ENCODE results near the gene CD8B2.
"Not testable (repeated sequence)": the region's sequence is repeated elsewhere in the genome, so short reads cannot be mapped to it uniquely, and the experiment has no call there.

CD8B2 gene

DNA sequence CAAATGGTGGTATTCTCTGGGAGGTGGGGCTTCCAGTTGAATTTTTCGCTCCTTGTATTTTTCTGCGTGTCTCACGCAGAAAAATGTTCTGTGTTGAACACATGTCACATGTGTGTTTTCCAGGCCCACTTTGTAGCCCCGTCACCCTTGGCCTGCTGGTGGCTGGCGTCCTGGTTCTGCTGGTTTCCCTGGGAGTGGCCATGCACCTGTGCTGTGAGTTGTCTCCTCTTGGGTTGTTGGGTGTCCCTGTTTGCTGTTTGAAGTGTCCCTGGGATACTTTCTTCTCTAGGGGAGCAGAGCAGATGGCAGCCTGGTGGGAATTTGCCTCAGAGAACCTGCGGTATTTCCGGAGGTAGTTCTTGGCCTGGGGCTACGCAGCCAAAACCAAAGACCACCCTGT is 15.2 kb downstream of the CD8B2 start:
- H3K36me3 Mint-ChIP-seq (ENCODE audit: low read depth); H3K27ac Mint-ChIP-seq; DNase-seq; H3K9me3 Mint-ChIP-seq; H3K4me3 Mint-ChIP-seq; H3K4me1 Mint-ChIP-seq; H3K27me3 Mint-ChIP-seq (ENCODE audit: low read depth, poor library complexity): not testable (repeated sequence)

DNA sequence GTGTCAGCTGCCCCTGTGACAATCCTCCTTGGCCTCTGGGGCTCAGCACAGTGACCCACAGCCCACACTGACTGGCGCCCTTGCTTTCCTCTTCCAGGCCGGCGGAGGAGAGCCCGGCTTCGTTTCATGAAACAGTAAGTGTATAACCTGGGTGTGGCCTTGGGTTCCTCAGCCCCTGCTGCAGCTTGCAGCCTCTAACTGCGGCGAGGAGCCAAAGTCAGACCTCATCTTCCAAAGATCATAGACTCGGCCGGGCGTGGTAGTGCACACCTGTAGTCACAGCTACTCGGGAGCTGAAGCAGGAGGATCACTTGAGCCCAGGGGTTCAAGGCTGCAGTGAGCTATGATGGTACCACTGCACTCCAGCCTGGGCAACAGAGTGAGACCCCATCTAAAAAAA is 17.0 kb downstream of the CD8B2 start:
- H3K36me3 Mint-ChIP-seq (ENCODE audit: low read depth); H3K27ac Mint-ChIP-seq: not testable (repeated sequence)
- peaks cover 13% of the 10 kb centered on the region for H3K4me1 Mint-ChIP-seq

DNA sequence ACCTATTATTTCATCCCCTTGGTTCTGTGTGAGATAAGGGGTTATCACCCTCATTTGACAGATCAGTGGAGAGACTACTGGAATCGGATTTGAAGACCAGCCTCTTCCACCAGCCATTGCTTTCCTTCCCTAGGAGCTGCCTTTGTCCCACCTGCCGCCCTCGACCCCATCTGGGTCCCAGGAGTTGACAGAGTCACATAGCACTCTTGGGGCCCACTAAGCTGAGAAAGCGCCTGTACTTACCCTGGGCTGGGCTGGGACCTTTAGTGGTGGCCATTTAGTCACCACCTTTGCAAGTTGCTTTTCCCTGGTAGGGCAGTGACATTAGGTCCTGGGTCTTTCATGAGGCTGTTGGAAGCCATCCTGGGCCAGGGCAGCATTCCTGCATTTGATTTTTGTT is 17.6 kb downstream of the CD8B2 start:
- not testable (repeated sequence) for DNase-seq; H3K36me3 Mint-ChIP-seq (ENCODE audit: low read depth); H3K27me3 Mint-ChIP-seq (ENCODE audit: low read depth, poor library complexity); H3K4me3 Mint-ChIP-seq; H3K9me3 Mint-ChIP-seq
- Mint-ChIP-seq H3K4me1 (peaks cover 14% of the 10 kb centered on the region), H3K27ac (peak overlapping the region; percentile 87)

More for the DNA sequence above, 17.0 kb downstream of the CD8B2 start:
- DNase-seq; H3K27me3 Mint-ChIP-seq (ENCODE audit: low read depth, poor library complexity); H3K9me3 Mint-ChIP-seq; H3K4me3 Mint-ChIP-seq: not testable (repeated sequence)

DNA sequence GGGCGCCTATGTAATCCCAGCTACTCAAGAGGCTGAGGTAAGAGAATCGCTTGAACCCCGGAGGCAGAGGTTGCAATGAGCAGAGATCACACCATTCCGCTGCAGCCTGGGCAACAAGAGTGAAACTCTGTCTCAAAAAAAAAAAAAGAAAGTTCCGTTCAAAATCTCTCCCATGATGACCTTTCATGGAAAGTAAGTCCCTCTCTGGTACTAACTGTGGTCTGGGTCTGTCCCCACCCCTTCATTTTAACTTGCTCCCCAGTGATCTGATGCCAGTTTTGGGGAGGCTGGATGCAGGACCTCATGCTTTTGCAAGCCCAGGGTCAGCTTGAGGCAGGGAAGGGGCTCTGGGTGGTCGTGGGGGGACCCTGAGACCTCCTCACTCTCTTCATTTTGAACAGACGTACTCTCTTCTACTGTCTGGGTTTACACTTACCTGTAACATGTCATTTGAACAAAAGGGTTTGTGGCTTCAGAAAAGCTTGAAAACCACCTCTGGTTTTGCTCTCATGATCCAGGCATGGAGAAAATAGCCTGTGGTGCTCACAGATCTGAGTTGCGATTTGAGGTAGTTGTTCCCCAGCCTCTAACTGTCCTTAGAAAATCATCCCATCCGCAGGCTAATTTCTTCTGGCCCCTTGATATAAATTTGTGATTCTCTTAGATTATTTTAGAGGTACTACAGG is 19.0 kb downstream of the CD8B2 start:
- H3K36me3 Mint-ChIP-seq (ENCODE audit: low read depth); H3K27me3 Mint-ChIP-seq (ENCODE audit: low read depth, poor library complexity); H3K9me3 Mint-ChIP-seq; DNase-seq; H3K4me3 Mint-ChIP-seq; H3K27ac Mint-ChIP-seq: not testable (repeated sequence)
- H3K4me1 Mint-ChIP-seq: peaks cover 20% of the 10 kb centered on the region

DNA sequence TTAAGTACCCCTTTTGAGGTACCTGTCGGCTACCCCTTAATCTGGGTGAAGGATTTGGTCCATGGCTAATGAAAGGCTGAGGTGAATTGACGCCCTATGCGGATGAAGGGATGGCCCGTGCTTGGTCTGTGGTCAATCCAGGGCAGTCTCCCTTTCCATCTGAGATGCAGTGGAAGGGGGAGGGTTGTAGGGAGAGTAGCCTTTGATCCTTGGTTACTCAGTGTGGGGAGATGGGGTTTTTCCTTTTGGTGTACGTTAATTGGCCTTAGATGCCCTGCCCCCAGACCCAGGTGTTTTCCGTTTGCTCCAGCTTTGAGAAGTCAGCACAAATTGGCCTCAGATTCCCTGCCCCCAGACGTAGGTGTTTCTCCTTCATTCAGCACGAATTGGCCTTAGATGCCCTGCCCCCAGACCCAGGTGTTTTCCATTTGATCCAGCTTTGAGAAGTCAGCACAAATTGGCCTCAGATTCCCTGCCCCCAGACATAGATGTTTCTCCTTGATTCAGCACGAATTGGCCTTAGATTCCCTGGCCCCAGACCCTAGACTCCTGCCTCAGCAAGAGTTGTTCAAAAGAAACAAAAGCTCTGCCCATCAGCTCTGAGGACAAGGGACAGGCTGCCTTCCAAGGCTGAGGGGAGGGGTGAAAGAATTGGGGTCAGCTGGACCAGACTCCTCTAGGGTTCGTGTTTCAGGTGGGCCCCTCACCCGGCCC is 21.7 kb downstream of the CD8B2 start:
- H3K36me3 Mint-ChIP-seq (ENCODE audit: low read depth); H3K4me3 Mint-ChIP-seq; H3K27ac Mint-ChIP-seq; H3K9me3 Mint-ChIP-seq; DNase-seq; H3K27me3 Mint-ChIP-seq (ENCODE audit: low read depth, poor library complexity): not testable (repeated sequence)
- peaks cover 29% of the 10 kb centered on the region for H3K4me1 Mint-ChIP-seq

DNA sequence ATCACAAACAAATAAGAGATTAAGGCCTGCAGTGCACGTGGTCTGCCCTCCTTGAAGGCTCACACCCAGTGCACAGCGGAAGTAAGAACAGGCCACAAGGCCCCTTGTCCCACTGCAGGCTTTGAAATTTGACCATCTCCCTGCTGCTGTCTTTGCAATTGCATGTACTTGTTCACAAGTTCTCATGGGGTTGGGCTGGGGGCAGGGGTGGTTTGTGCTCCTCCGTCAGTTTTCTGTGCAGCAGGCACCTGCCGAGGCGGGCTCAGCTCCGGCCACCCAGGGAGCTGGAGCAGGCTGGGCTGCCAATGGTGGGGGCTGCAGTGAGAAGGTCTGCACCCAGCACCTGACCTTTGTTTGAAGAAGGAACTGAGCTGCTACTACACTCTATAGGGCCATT is 22.2 kb downstream of the CD8B2 start:
- not testable (repeated sequence) for DNase-seq; H3K27me3 Mint-ChIP-seq (ENCODE audit: low read depth, poor library complexity)

DNA sequence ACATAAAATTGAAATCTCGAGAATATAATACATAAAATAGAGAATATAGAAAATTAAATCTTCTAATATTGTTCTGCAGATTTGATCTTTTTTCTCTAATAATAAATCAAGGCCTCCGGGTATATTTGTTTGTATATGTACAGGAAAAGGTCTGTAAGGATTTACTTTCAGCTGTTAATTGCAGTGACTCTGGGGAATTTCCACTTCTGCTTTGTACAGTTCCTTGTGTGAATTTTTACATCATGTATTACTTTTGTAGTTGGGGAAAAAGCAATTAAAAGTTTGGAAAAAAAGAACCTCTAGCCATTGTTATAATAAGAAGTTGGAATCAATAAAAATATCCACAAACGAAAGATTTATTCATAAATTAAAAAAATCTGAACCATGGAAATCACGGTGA is 23.6 kb downstream of the CD8B2 start:
- peaks cover 29% of the 10 kb centered on the region for H3K4me1 Mint-ChIP-seq
- H3K9me3 Mint-ChIP-seq; H3K27ac Mint-ChIP-seq; H3K4me3 Mint-ChIP-seq; DNase-seq; H3K27me3 Mint-ChIP-seq (ENCODE audit: low read depth, poor library complexity); H3K36me3 Mint-ChIP-seq (ENCODE audit: low read depth): not testable (repeated sequence)

More for the DNA sequence above, 22.2 kb downstream of the CD8B2 start:
- H3K4me1 Mint-ChIP-seq: peaks cover 29% of the 10 kb centered on the region
- not testable (repeated sequence) for H3K36me3 Mint-ChIP-seq (ENCODE audit: low read depth); H3K27ac Mint-ChIP-seq; H3K9me3 Mint-ChIP-seq; H3K4me3 Mint-ChIP-seq

DNA sequence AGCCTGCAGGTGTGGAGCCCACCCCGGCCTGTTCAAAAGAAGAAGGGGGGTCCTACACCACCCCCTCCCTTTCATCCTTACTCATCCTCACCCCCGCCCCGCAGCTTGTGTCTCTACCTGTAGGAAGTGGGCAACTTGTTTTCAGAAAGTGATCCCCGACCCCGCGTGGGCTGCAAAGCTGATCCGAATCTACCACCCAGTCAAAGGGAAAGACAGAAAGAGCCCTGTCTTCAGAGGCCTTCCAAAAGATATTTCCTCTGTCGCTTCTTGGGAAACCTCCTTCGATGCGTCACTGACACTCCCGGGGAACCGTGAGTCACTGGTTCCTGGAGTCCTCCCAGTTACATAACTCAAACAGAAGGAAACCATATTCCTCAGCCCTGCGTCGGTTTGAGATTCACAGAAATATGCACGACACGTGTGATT is 24.3 kb downstream of the CD8B2 start:
- not testable (repeated sequence) for H3K27me3 Mint-ChIP-seq (ENCODE audit: low read depth, poor library complexity)

DNA sequence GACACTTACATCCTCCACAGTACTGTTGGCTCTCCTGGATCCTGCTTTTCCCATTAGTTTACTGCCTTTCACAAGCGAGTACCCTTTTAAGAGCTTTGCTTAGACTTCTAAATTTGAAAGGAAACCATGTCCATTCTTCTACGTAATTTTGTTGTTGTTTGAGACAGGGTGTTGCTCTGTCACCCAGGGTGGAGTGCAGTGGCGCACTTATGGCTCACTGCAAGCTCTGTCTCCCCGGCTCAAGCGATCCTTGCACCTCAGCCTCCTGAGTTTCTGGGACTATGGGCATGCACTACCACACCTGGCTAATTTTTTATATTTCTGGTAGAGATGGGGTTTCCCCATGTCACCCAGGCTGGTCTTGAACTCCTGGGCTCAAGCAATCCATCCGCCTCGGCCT is 24.8 kb downstream of the CD8B2 start:
- H3K27me3 Mint-ChIP-seq (ENCODE audit: low read depth, poor library complexity); H3K27ac Mint-ChIP-seq; H3K4me3 Mint-ChIP-seq: not testable (repeated sequence)

More for the DNA sequence above, 24.3 kb downstream of the CD8B2 start:
- H3K36me3 Mint-ChIP-seq (ENCODE audit: low read depth); H3K4me3 Mint-ChIP-seq; DNase-seq; H3K9me3 Mint-ChIP-seq; H3K27ac Mint-ChIP-seq: not testable (repeated sequence)
- peaks cover 29% of the 10 kb centered on the region for H3K4me1 Mint-ChIP-seq

DNA sequence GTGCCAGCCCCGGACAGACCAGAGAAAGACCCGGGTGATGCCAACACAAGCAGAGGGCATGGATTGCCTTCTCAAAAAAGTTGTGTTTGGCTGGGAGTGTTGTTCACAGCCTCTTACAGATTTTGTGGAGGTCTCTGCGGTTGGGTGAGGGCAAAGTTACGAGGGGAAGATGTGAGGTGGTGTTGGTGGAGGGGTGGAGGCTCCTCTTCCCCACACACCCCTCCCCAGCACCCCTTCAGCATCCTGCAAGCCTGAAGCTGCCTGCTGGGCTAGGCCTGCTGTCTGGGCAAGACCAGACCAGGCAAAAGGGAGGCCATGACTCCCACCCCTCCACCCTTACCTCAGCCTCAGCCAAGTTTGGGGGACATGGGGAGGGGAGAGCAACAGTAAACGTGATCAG is 26.2 kb downstream of the CD8B2 start:
- H3K4me1 Mint-ChIP-seq: peaks cover 27% of the 10 kb centered on the region

More for the DNA sequence above, 24.8 kb downstream of the CD8B2 start:
- not testable (repeated sequence) for DNase-seq; H3K9me3 Mint-ChIP-seq; H3K36me3 Mint-ChIP-seq (ENCODE audit: low read depth)
- peaks cover 27% of the 10 kb centered on the region for H3K4me1 Mint-ChIP-seq

DNA sequence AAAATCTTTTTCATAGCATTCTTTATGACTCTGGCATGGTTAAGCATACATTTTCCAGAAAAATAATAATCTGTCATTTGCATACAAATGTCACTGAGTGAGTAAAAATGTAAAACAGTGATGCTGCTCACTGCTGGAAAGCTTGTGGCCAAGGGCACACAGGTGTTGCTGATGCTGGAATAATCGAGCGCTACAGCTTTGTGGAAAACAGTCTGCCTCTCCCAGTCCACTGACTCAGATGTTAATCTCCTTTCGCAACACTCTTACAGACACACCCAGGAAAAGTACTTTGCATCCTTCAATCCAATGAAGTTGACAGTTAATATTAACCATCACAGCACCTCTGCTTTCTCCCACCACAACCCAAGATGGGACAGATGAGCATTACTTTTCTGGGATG is 27.7 kb downstream of the CD8B2 start:
- peaks cover 21% of the 10 kb centered on the region for H3K4me1 Mint-ChIP-seq
- not testable (repeated sequence) for H3K4me3 Mint-ChIP-seq

More for the DNA sequence above, 26.2 kb downstream of the CD8B2 start:
- H3K27me3 Mint-ChIP-seq (ENCODE audit: low read depth, poor library complexity); H3K4me3 Mint-ChIP-seq; DNase-seq; H3K9me3 Mint-ChIP-seq; H3K36me3 Mint-ChIP-seq (ENCODE audit: low read depth): not testable (repeated sequence)
- H3K27ac Mint-ChIP-seq: peak overlapping the region; percentile 48

More for the DNA sequence above, 27.7 kb downstream of the CD8B2 start:
- H3K9me3 Mint-ChIP-seq; H3K27ac Mint-ChIP-seq; DNase-seq; H3K27me3 Mint-ChIP-seq (ENCODE audit: low read depth, poor library complexity); H3K36me3 Mint-ChIP-seq (ENCODE audit: low read depth): not testable (repeated sequence)
